ENCODE results near the gene UBALD1.

UBALD1 gene

GRCh38 chr16:4613636-4614570 is 785 bp downstream of the UBALD1 start:
- DNase-seq = peak; percentile 27

GRCh38 chr16:4612977-4613635 is 1.6 kb downstream of the UBALD1 start:
- DNase-seq = no peak

GRCh38 chr16:4612474-4612931 is 2.2 kb downstream of the UBALD1 start:
- no peak for DNase-seq

- DNase-seq = no peak
Measured at GRCh38 chr16:4611337-4612021, 3.2 kb downstream of the UBALD1 start.

GRCh38 chr16:4610011-4611005 is 4.4 kb downstream of the UBALD1 start:
- DNase-seq = no peak

- DNase-seq = no peak
Measured at GRCh38 chr16:4609200-4610010, 5.3 kb downstream of the UBALD1 start.

- no peak for DNase-seq
Measured at GRCh38 chr16:4608704-4608980, 6.0 kb downstream of the UBALD1 start.

GRCh38 chr16:4607841-4608703 is 6.6 kb downstream of the UBALD1 start:
- DNase-seq = no peak

GRCh38 chr16:4606354-4606753 is 8.3 kb downstream of the UBALD1 start:
- DNase-seq = no peak

GRCh38 chr16:4604401-4604800 is 10.3 kb downstream of the UBALD1 start:
- no peak for DNase-seq

- DNase-seq = no peak
Measured at GRCh38 chr16:4603624-4604170, 11.0 kb downstream of the UBALD1 start.

- DNase-seq = no peak
Measured at GRCh38 chr16:4602331-4602730, 12.4 kb downstream of the UBALD1 start.

- no peak for DNase-seq
Measured at GRCh38 chr16:4601864-4602186, 12.9 kb downstream of the UBALD1 start.

- no peak for DNase-seq
Measured at GRCh38 chr16:4601036-4601863, 13.4 kb downstream of the UBALD1 start.

GRCh38 chr16:4599545-4599944 is 15.1 kb downstream of the UBALD1 start:
- no peak for DNase-seq

GRCh38 chr16:4599037-4599436 is 15.7 kb downstream of the UBALD1 start:
- DNase-seq = no peak

GRCh38 chr16:4597174-4597573 is 17.5 kb downstream of the UBALD1 start:
- DNase-seq = no peak

- DNase-seq = no peak
Measured at GRCh38 chr16:4594433-4595410, 20.0 kb downstream of the UBALD1 start.

Measured in activated T-cell treated with anti-CD3 and anti-CD28 coated beads for 4 hours (primary cell).